Activated naive CD8-positive, alpha-beta T cell treated with anti-CD3 and anti-CD28 coated beads, Interleukin-2, amount 50 U/mL, for 16 hours (primary cell): Measurements from ENCODE around the gene INF2.
A peak's percentile ranks its signal among the peaks of the same experiment; 100 is the strongest.
"Not testable (repeated sequence)": the region's sequence is repeated elsewhere in the genome, so short reads cannot be mapped to it uniquely, and the experiment has no call there.

ENCODE experiments used
- DNase-seq: peaks from one replicate; pipeline ENCODE4 v3.0.0-alpha.2; 2020; ENCODE audit warnings: low read depth, low spot score

Gene INF2

DNA sequence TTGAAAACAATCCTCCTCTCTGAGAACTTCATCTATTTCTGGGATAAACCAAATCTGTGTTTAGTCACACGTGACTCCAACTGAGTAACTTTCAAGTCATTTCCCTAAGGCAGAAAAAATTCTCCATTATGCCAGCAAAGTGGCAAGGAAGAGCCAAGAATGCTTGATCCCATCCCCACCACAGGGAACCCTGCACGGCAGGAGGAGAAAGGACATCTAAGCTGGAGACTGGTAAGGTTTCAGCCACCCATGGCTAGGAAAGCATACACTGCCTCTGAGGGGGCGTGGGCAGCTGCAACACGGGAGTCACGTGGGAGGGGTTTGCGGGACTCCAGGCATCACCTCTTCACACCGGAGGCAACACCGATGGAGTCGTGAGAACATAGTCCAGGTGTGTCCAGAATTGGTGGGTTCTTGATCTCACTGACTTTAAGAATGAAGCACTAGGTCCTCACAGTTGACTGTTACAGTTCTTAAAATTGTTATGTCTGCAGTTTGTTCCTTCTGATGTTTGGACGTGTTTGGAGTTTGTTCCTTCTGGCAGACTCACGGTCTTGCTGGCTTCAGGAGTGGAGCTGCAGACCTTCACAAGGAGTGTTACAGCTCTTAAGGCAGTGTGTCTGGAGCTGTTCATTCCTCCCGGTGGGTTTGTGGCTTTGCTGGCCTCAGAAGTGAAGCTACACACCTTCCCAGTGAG, 60.8 kb downstream of the INF2 start:
- DNase-seq, result no peak

- DNase-seq, result not testable (repeated sequence)
These were observed 61.3 kb downstream of the INF2 start for GRCh38 chr14:104750753-104751057.

GRCh38 chr14:104751539-104752422, 62.4 kb downstream of the INF2 start:
- no peak for DNase-seq

- DNase-seq, result no peak
These were observed 63.0 kb downstream of the INF2 start for GRCh38 chr14:104752423-104752734.

GRCh38 chr14:104752735-104753527, 63.5 kb downstream of the INF2 start, which contains the start of gene SIVA1:
TSS of gene SIVA1 (plus strand) at chr14:104753147. CDS start at chr14:104753202, 55 bp downstream.
- DNase-seq, result peak; percentile 99

- DNase-seq, result no peak
These were observed 64.3 kb downstream of the INF2 start for GRCh38 chr14:104753528-104754212.

DNA sequence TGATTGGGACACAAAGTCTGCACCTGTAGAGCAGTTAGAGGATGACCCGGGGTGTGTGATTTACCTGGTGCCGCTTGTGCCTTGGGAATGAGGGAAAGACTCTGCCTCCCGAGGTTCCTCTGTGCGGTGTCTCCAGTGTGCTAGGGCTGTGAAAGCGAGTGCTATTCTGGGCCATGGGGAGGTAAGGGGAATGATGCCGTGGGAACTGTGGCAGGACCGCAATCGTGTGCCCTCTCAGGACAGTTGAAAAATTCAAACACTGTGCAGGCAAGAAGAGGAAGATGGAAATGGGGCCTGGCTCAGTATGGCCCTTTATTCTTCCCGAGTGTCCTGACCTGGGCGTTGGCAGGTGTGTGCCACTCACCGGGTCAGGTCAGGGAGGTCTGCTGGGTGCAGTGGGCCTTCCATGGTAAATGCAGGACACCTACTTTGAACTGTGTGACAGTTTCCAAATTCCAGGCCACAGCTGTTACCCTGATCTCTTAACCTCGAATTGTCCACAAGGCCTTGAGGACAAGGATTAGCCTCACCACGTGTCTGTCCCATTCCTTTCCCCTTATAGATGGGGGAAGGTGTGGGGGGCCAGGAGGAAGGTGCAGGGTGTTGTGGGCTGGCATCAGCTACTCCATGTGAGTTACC, 64.9 kb downstream of the INF2 start:
- DNase-seq, result no peak

GRCh38 chr14:104755621-104756020, 66.2 kb downstream of the INF2 start:
- no peak for DNase-seq

- DNase-seq, result no peak
These were observed 67.2 kb downstream of the INF2 start for GRCh38 chr14:104756477-104757237.

DNA sequence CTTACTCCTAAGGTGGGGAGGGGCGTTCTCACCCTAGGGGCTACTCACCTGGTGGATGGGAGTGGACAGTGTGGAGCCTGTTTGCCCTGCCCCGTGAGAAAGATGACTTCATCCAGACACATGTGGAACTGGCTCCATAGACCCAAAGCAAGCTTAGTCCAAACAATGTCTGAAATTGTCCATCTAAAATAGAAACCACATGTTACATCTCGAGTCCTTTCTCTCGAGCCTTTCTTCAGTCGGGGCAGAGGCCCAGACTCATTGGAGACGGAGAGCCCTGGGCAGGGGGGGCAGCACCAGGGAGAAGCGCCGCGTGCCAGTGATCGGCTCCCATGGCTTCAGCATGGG, 67.8 kb downstream of the INF2 start:
- no peak for DNase-seq

- DNase-seq, result no peak
These were observed 68.4 kb downstream of the INF2 start for GRCh38 chr14:104757681-104758392.

DNA sequence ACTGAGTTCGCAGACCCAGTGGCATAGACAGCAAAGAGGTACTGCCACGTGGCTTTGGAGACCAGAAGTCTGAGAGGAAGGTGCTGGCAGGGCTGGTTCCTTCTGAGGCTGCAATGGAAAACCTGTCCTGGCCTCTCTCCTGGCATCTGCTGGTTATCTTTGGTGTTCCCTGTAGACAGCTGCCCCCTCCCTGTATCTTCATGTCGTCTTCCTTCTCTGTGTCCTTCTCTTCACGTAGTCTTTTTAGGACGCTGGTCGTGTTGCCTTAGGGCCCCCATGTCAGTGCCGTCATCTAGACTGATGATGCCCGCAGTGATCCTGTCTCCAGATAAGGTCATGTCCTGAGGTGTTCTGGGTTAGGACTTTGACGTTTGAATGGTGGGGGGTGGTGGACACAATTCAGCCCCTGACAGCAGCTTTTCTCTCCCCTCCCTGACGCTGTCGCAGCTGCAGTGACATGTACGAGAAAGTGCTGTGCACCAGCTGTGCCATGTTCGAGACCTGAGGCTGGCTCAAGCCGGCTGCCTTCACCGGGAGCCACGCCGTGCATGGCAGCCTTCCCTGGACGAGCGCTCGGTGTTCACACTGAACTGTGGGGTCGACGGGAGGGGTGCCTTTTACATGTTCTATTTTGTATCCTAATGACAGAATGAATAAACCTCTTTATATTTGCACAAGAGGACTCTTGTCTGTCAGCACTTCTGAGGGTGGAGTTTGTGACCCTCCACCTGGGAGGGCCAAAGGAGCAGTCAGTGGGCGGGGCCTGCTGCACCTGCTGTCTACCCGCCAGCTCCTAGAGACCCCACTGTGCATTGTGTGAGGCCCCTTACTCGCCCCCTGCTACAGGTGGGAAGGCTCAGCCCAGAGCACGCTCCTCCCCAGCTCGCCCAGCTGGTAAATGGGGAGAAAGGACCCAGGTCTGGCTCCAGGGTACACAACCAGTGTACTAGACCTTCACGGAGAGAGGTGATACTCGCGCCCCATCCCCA, 69.9 kb downstream of the INF2 start:
- DNase-seq, result no peak

GRCh38 chr14:104765517-104765916, 76.1 kb downstream of the INF2 start:
- DNase-seq, result no peak

GRCh38 chr14:104766256-104766862, 76.9 kb downstream of the INF2 start:
- DNase-seq, result no peak

GRCh38 chr14:104766863-104767633, 77.6 kb downstream of the INF2 start:
- no peak for DNase-seq

GRCh38 chr14:104767634-104767918, 78.2 kb downstream of the INF2 start:
- no peak for DNase-seq

- DNase-seq, result peak; percentile 80
These were observed 79.3 kb downstream of the INF2 start for GRCh38 chr14:104768437-104769323.
